ENCODE results near the gene GATC. TPM values are rescaled to one million over a fixed set of nuclear protein-coding genes. Genes with fewer than 3 reads are reported as not detected.

Gene GATC
- total and polyA plus RNA-seq, 2 donors (not counting 3 experiments of a cell fraction or from before 2014, with no cell fraction given): 13.0 to 28.8 TPM

- POLR2A ChIA-PET: interaction anchor here (0.7 kb wide), 1 partner anchor 11 kb away, joined by 5 read pairs; no protein-coding TSS in a partner anchor
- BruUV-seq (replicated peaks): no TSS peak
- CTCF ChIA-PET: no interaction called here
- FAIRE-seq: no peak
- Histone ChIP-seq H3K4me3 (replicated peaks in 1 of 3; ENCODE audit: insufficient read depth in 1 of 3, low read depth in 1 of 3, low read length in 3 of 3) (no peak overlapping the region), H3K79me2 (ENCODE audit: control insufficient read depth, insufficient read depth, low read length) (no peaks in the 10 kb centered on the region), H2AFZ (ENCODE audit: low read depth, low read length) (no peak overlapping the region), H4K20me1 (replicated peaks; ENCODE audit: control insufficient read depth, extremely low read depth, insufficient read depth, low read length) (no peaks in the 10 kb centered on the region), H3K4me2 (ENCODE audit: insufficient read depth, low read length) (no peak overlapping the region), H3K9ac (replicated peaks; ENCODE audit: extremely low read depth, insufficient read depth, low read length) (no peak overlapping the region), H3K4me1 (ENCODE audit: control insufficient read depth, extremely low read depth, insufficient read depth, low read length) (no peaks in the 10 kb centered on the region), H3K9me3 (replicated peaks; ENCODE audit: control insufficient read depth, insufficient read depth, low read length) (no peaks in the 10 kb centered on the region), H3K36me3 (ENCODE audit: control insufficient read depth in 2 of 2, extremely low read depth in 1 of 2, insufficient read depth in 2 of 2, low read length in 2 of 2) (no peaks in the 10 kb centered on the region), H3K9me1 (replicated peaks; ENCODE audit: control insufficient read depth, extremely low read depth, insufficient read depth, low read length) (no peaks in the 10 kb centered on the region), H3K27me3 (ENCODE audit: control insufficient read depth in 2 of 2, insufficient read depth in 2 of 2, low read length in 2 of 2) (no peaks in the 10 kb centered on the region), H3K27ac (ENCODE audit: insufficient read depth, low read depth, low read length) (no peak overlapping the region)
- DNase-seq (ENCODE audit: low read depth, low spot score): no peak
- intact Hi-C loops (cut with micrococcal nuclease) (no loop called here), dilution Hi-C loops (cut with MboI; ENCODE audit: extremely low pct_ligation_motif_present, low sequenced_read_pairs) (no loop called here)
- no peak for TF ChIP-seq JUN (IDR thresholded peaks at IDR 0.05; ENCODE audit: borderline replicate concordance, insufficient read depth, insufficient read length, low read depth)
- TF ChIP-seq POLR2A (IDR thresholded peaks at IDR 0.05; ENCODE audit: low read depth, low read length): no peak
- TF ChIP-seq MAX (IDR thresholded peaks at IDR 0.05; ENCODE audit: insufficient read depth, insufficient read length): no peak
- no peak for TF ChIP-seq CTCF (IDR thresholded peaks at IDR 0.05; ENCODE audit: extremely low read depth in 1 of 2, insufficient read depth in 1 of 2, low read depth in 1 of 2, low read length in 2 of 2)
- TF ChIP-seq GATA2 (IDR thresholded peaks at IDR 0.05; ENCODE audit: insufficient read depth, insufficient read length, low read depth, low read length): no peak
- TF ChIP-seq POLR2AphosphoS5 (IDR thresholded peaks at IDR 0.05; ENCODE audit: insufficient read depth, low read depth, low read length): no peak
- TF ChIP-seq MYC (IDR thresholded peaks at IDR 0.05; ENCODE audit: low read depth, low read length): no peak
- TF ChIP-seq EZH2 (IDR thresholded peaks at IDR 0.05; ENCODE audit: borderline replicate concordance, low read depth, low read length, severe bottlenecking): no peak
- TF ChIP-seq FOS (IDR thresholded peaks at IDR 0.05; ENCODE audit: borderline replicate concordance, insufficient read depth, low read length): no peak
These were observed 35.0 kb downstream of the GATC start for GRCh38 chr12:120481022-120481767.

All from endothelial cell of umbilical vein (primary cell).